ENCODE data around the gene NCAPH2.

GRCh38 chr22:50486561-50487289 lies 21.3 kb upstream of the NCAPH2 start, which contains the start of gene MIOX:
- TF ChIP-seq CTCF (IDR thresholded peaks at IDR 0.05) (no peak), POLR2A (IDR thresholded peaks at IDR 0.05) (no peak)
